HG03521 (cell line): ENCODE measurements around the gene GRIP1.
A peak's percentile ranks its signal among the peaks of the same experiment; 100 is the strongest.

Source experiments
- ATAC-seq: cut with Tn5 transposase; IDR thresholded peaks from one replicate; pipeline ENCODE4 v1.9.1; 2021; ENCODE audit warnings: mild to moderate bottlenecking, moderate library complexity; ENCODE audit not compliant: unreplicated experiment

Gene GRIP1

DNA sequence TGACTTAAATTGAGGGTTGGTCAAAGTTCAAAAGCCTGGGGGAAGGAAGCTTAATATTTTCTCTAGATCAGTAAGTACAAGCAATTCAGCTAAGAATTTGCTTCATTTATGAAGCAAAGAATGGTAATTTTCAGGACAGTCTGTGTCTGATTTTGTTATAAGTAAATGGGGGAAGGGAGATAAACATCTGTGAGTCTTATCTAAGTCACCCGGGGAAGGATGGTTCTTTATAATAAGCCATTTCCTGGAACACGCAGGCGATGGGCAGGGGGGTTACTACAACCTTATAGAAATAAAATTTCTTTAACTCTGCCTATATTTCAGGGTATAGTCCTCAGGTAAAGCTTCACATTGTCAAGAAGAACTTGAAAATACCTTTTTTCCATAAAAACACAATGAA is 333.7 kb downstream of the GRIP1 start:
- no peak for ATAC-seq

DNA sequence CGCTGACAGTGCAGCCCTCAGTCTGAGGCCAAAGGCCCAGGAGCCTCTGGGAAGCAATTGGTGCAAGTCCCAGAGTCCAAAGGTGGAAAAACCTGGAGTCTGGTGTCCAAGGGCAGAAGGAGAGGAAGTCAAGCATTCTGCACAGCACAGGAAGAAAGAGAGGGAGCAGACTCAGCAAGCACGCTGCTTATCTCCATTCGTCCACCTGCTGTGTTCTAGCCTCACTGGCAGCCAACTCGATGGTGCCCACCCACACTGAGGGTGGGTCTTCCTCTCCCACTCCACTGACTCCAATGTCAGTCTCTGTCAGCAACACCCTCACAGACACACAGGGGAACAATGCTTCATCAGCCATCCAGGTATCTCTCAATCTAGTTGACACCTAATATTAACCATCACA is 337.8 kb downstream of the GRIP1 start:
- no peak for ATAC-seq

DNA sequence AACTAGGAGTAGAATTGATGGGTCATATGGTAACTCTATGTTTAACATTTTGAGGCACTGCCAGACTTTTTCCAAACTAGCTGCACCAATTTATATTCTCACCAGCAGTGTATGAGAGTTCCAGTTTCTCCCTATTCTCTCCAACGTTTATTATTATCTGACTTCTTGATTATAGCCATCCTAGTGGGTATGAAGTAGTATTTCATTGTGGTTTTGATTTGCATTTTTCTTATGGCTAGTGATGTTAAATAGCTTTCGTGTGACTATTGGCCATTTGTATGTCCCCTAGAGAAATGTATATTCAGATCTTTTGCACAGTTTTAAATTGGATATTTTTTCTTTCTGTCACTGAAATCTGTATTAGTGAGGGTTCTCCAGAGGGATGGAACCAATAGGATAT is 338.7 kb downstream of the GRIP1 start:
- no peak for ATAC-seq

DNA sequence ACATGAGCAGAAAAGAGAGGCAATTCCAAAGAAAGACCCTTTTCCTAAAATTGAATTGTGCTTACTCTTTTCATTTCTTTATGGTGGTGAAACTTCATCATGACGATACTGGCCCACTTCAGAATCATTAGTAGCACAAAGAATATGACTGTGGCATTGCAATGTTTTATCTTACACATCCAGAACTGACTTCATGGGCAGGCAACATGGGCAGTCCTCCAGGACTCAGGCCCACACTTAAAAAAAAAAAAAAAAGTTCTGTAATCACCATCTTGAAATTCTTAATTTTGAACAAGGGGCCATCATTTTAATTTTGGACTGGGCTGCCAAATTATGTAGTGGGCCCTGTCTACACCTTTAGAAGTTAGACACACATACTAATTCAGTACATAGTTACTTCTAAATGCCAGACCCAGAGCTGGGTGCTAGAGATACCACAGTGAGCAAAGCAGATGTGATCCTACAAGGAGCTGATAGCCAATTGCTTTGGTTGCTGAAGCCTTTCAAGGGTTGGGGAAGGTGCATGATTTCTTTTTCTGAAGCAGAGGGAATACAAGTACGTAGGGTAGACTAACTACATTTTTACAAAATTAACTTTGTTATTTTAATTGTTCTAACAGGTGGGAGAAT is 341.4 kb downstream of the GRIP1 start:
- no peak for ATAC-seq

DNA sequence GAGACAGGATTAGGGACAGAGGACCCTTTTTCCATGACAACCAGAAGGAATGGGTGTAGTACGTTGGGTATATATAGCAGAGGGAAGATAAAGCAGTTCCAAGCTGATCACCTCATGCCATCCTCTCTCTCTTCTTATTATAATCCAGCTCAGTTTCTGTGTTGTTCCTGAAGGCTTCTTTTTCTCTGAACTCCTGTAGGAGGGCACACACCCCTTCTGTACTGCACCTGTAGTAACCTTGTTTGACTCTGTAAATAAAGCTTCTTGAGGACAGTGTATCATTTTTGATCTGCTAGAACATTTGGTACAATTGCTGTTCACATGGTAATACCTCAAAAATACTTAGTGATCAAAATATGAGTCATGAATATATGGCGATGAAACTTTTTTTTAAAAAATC is 343.1 kb downstream of the GRIP1 start:
- no peak for ATAC-seq

DNA sequence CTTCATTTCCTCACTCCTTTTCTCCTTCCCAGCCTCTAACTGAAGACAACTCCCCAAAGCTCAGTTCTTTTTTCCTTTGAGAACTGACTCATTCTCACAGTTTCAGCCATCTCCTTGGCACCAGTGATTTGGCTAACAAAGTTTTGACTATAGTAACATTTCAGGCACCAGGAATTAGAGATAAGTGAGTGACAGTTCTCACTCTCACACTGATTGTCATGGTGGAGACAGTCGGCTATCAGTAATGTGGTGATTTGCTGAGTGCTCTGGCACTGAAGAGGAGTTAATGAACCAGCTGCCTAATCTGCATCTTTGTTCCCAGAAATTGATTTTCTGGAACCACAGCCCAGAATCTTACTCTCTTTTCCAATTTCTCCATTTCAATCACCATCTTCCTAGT is 347.1 kb downstream of the GRIP1 start:
- ATAC-seq: no peak

DNA sequence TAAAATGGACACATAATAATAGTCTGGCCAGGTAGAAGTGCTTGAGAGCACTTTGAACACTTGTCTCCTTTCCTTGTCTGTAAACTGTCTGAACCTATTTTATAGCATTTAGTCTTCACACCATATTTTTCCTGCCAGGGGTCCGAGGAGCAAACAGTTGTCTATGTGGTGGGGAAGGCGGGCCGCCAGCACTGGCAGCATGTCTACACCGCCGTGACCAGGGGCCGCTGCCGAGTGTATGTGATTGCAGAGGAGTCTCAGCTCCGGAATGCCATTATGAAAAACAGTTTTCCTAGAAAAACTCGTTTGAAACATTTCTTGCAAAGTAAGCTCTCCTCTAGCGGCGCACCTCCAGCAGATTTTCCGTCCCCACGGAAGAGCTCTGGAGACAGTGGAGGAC is 347.9 kb downstream of the GRIP1 start:
- ATAC-seq: no peak

DNA sequence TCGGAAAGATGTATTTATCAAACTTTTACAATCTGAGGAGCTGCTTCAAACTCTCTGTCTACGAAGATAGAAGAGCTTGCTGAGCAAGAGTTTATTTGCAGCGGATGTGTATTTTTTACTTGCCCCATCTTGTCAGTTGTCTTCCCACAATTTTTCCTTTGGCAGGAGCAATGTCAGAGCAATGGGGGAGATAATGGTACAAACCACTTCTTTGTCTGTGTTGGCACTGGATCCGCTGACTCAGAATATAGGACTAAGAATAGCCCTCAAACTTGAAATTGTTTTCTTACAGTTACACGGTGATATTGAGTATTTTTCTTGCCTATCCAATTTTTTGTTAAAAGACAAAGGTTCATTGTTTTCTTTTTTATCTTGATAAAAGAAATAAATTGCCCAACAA is 348.9 kb downstream of the GRIP1 start:
- no peak for ATAC-seq

DNA sequence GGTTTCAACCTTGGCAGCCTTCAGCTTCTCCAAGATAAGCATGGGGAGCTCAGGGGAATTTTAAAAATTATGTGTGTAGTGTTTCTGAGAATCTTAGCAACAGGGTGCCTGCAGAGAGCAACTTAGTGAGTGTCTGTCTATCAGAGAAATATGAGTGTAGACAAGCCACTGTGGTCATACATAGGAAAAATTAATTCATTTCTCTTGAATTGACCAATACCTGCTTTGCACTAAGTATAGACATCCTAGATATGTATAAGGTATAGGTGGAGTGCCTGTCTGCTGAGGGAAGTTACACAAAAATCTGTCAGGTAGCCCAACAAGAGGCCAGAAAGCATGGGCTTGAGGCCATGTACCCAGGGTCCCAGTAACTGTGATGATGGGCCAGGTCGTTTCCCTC is 355.9 kb downstream of the GRIP1 start:
- no peak for ATAC-seq

DNA sequence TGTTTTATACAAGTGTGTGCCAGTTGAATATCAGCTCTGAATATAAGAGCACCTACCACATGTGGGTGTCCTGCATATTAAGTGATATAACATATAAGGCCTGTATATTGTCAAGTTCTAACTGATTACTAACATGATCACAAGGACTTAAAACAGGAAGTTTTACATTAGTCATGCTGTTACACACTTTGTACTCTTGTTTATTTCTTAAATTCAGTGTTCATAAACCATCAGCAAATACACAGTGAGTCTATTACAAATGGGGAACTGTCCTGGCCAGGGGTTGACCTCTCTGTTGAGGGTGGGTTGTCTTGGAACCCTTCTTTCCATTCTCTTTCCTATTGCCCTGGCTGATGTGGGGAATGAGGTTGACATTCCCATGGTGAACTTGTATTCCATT is 357.4 kb downstream of the GRIP1 start:
- no peak for ATAC-seq

DNA sequence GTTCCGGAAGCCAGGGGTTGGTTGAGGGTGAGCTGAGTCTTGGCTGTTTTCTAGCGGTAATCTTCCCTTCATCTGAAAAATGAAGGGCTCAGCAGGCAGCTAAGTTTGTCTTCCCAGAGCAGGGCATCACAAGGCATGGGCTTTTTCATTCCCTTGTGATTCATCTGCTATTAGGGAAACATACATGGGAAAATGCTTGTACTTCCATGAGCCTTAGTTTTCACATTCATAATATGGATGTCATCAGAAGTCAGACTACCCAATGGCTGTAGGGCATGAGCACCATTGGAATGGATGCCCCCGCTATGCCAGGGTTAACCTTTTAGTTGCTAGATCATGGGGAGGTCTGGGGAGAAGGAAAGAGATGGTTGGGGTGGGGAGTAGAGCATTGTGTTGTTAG is 357.9 kb downstream of the GRIP1 start:
- ATAC-seq: no peak

DNA sequence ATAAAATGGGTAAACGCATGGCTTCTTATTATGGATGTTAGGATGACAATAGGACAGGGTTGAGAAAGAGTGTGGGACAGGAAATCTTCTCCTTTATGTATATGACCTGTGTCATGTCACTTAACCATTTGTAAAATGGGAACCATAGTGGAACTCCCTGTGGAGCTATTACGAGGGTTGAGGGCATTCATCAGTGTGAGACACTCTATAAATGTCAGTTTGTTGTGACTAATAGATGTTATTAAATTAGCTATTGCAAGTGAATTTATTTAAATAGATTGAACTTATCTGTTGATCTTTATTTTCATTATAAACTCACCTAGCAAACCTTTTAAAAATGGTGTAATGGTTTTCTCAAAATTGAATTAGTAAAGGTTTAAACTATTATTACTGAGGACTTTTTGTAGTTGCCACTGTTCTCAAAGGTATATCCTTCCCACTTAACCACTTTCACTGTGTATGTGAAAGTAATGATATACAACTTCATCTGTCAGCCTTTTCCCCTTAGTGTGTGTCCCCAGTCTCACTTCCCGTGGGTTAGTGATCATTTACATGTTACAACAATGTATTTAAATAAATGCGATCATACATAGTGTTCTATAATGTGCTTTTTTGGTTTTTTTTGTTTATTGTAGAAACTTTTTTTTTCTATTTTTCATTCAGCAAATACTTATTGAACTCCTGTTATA is 359.5 kb downstream of the GRIP1 start:
- ATAC-seq: no peak

DNA sequence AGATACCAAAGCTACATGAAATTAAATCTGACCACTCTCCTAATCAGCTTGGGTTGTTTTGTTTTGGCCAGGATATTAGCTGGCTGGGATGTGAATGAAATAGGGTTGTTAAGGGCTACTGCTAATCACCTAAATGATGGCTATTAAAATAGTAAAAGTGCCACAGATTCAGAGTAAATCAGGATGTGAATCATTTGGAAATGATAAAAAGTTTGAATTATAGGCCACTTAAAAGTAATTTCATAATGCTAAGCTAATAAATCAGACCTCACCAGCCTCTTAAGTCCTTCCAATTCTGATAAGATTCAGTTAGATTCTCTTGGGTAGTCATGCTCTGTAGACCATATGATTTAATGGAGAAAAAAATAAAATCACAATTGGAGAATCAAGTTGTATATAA is 364.6 kb downstream of the GRIP1 start:
- no peak for ATAC-seq

DNA sequence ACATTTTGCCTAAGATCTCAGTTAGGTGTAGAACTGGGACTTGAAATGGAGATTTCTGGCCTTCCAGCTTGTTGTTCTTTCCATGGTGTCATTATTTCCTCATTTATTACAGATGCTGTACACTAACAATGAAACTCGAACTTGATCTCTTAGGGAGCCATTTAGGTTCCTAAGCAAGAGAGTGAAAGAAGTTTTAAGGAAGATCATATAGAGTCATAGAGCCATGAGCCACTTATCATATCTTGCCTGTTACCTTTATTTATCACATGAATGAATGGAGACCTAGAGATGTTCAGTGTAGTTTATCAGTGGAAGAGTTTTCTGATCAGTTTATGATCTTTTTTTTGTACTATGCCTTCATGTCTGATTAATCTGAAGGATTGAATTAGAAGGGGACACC is 366.7 kb downstream of the GRIP1 start:
- ATAC-seq: no peak

DNA sequence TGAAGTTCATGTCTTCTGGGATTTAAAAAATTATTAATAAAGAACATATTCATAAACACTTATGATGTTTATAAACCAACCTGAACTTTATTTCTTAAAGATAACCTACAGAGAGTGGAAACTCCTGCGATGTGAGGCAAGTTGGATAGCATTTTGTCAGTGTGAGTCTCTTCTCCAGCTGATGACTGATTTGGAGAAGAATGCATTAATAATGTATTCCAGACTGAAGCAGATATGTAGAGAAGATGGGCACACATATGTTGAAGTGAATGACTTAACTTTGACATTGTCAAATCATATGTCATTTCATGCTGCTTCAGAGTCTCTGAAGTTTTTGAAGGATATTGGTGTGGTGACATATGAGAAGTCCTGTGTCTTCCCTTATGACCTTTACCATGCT is 369.3 kb downstream of the GRIP1 start:
- no peak for ATAC-seq

DNA sequence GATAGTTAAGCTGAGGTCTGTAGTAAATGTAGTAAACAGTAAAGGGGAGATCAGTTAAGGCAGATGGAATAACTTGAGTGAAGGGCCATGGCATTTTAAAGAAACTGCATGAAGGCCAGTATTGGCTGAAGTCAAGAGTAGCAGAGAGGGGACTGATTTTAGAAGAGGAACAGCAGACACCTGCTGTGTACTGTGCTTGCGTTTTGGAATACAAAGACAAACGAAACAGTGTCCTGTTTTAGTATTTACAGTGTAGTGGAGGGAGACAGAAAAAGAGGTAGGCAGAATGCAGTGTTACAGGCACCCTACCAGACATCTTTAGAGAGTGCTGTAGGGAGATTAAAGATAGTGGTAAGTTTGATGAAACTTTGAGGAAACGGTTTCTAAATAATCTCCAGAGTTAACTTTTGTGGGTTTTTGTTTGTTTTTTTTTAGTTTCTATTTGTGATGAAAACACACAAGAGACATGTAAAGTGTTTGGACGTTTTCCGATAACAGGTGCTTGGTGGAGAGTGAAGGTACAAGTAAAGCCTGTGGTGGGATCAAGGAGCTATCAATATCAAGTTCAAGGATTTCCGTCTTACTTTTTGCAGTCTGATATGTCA is 374.5 kb downstream of the GRIP1 start:
- no peak for ATAC-seq

DNA sequence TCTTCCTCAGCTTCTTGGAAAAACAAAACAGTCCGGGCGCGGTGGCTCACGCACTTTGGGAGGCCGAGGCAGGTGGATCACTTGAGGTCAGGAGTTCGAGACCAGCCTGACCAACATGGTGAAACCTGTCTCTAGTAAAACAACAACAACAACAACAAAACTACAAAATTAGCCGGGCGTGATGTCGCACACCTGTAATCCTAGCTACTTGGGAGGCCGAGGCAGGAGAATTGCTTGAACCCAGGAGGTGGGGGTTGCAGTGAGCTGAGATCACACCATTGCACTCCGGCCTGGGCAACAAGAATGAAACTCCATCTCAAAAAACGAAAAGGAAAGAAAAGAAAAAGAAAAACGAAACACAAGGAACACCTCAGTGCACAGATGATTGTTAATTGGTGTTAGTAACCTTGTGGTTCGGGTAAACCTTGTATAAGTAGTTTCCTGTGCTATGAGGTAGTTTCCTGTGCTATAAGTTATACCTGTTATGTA is 375.5 kb downstream of the GRIP1 start:
- ATAC-seq: peak; percentile 48

DNA sequence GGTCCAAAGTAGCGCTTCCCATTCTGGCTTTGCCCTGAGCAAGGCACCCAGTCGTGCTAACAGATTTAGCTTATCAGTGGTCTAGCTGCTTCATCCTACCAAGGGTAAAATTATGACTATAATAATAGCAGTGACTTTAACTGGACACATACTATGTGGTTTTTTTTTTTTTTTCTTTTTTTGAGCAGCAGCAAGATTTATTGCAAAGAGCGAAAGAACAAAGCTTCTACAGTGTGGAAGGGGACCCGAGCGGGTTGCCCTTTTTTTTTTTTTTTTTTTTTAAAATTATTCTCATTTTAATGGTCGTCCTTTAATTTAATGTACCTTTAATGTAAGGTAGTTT is 376.1 kb downstream of the GRIP1 start:
- ATAC-seq: no peak

DNA sequence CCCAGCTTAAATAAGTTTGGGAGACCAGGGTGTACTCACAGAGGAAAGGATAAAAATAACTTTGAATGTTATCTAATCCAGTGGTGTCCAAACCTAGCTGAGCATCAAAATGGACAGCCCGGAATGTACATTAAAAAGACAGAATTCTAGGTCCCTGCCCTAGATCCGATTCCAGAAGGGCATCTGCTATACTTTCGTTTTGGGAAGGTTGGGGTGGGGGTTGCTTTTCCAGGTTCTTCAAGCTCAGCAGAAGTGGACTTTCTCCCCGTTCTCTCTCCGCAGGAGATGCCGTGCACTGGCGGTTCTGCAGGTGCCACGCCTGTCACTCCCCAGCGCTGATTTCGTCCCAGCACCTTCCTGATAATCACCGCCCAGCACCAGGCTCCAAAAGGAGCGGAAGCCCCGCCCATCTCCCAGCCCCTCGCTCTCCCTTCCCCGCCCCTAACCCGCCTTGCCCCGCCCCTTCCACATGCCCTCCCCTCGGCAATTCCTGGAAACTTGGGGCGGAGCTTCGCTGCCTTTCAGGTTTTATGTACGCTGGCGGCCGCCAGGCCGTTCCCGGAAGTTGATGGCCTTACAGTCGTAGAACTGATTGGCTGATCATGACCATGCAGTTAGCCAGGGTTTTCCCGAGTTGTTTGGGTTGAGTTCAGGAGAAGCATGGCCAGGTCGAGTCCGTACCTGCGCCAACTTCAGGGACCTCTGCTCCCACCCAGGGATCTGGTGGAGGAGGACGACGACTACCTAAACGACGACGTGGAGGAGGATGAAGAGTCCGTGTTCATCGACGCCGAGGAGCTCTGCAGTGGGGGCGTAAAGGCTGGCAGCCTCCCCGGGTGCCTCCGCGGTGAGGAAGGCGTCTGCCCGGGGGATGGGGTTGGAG is 376.7 kb downstream of the GRIP1 start, which contains the start of gene HELB:
Gene HELB (plus strand): TSS at position 550 of the 883 bp plus-strand sequence. CDS start 111 bp downstream, at position 661.
- ATAC-seq: peak; percentile 89

DNA sequence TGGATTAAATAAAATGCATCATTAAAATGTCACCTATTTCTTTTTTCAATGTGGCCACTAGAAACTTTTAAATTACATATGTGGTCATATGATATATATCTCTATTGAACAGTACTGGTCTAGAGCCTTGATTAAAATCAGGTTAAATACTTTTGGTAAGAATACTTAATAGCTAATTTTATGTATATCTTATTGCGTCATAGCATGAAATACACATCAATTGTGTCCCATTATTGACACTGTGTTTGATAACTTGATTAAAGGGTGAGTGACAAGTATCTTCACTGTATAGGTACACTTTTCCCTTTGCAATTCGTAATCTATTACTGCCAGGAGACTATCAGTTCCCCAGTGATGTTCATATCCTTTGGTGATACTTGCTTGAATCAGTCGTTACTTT is 381.0 kb downstream of the GRIP1 start:
- no peak for ATAC-seq
